Right kidney (tissue), 9 donors: ENCODE data around the gene KDM4C.
"Not testable (repeated sequence)": the region's sequence is repeated elsewhere in the genome, so short reads cannot be mapped to it uniquely, and the experiment has no call there.

Experiments
- DNase-seq: peaks from one replicate; pipeline ENCODE4 v3.0.0-alpha.2; 2016
- long read RNA-seq, 8 donors: transcript quantifications; one replicate each; lab custom pipeline, GENCODE V29; 2026

KDM4C gene
- long read RNA-seq, donor 1, full-length matches to known transcripts: 2 of 2 reads
- long read RNA-seq, donor 1, partial matches to known transcripts: 0 of 2 reads
- long read RNA-seq, donor 1, other reads (novel, unspliced or antisense): 0 of 2 reads
- long read RNA-seq, donor 2, full-length matches to known transcripts: 2 of 2 reads
- long read RNA-seq, donor 2, partial matches to known transcripts: 0 of 2 reads
- long read RNA-seq, donor 2, other reads (novel, unspliced or antisense): 0 of 2 reads
- long read RNA-seq, donor 3, full-length matches to known transcripts: 1 of 1 reads
- long read RNA-seq, donor 3, partial matches to known transcripts: 0 of 1 reads
- long read RNA-seq, donor 3, other reads (novel, unspliced or antisense): 0 of 1 reads
- long read RNA-seq, donor 4: 0 reads
- long read RNA-seq, donor 5, full-length matches to known transcripts: 2 of 2 reads
- long read RNA-seq, donor 5, partial matches to known transcripts: 0 of 2 reads
- long read RNA-seq, donor 5, other reads (novel, unspliced or antisense): 0 of 2 reads
- long read RNA-seq, donor 6: 0 reads
- long read RNA-seq, donor 7, full-length matches to known transcripts: 4 of 4 reads
- long read RNA-seq, donor 7, partial matches to known transcripts: 0 of 4 reads
- long read RNA-seq, donor 7, other reads (novel, unspliced or antisense): 0 of 4 reads
- long read RNA-seq, donor 8, full-length matches to known transcripts: 1 of 1 reads
- long read RNA-seq, donor 8, partial matches to known transcripts: 0 of 1 reads
- long read RNA-seq, donor 8, other reads (novel, unspliced or antisense): 0 of 1 reads

GRCh38 chr9:6757456-6758247 is at the start of gene KDM4C:
KDM4C (plus strand) TSS chr9:6757973; CDS start chr9:6792989, 35,016 bp downstream.
- peak; percentile 99 for DNase-seq

DNA sequence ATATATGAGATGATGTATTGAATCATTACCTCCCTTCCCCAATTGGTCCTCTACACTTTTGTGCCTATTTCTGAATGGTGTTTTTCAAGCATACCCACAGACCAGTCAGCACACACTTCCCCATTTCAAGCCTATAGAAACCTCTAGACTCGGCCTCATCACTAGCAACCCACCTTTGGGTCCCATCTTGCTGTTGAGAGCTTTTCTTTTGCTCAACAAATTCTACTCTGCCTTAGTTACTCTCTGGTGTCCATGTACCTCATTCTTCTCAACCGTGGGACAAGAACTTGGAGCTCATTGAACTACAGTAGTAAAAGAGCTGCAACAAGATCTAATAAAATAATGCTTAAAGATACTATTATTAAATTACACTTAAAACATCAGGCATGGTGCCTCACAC is 49.0 kb upstream of the KDM4C start:
- no peak for DNase-seq

GRCh38 chr9:6711403-6711802 is 46.4 kb upstream of the KDM4C start:
- no peak for DNase-seq

DNA sequence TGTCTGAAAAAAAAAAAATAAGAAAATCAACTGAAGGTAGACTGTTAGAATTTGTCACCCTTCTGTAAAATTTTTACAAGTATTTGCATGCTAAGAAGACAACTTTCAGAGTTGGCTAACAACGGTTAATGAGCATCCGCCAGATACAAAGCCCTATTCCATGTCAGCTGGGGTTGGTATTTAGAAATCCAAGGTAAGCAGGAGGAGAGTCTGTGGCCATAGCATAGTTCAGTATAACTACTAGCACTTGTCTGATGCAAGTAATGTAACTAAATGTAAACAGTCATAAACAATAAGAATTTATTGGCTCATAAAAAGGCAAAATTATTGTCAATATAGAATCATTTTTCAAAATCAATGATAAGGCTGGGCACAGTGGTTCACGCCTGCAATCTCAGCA is 45.7 kb upstream of the KDM4C start:
- no peak for DNase-seq

DNA sequence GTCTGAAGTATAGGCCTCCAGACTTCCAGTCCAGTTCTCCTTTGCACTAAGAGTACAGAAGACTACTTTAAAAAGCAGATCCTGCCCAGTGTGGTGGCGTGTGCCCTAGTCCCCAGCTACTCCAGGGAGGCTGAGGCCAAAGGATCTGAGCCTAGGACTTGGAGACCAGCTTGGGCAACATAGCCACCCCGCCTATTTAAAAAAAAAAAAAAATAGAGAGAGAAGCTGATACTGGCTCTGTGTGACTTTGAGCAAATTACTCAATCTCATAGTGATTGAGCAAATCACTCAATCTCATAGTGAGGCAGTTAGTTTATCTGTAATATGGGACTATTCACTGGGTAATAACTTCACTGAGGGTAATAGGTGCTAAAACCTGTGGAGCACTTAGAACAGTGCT is 43.6 kb upstream of the KDM4C start:
- no peak for DNase-seq

GRCh38 chr9:6715153-6715754 is 42.5 kb upstream of the KDM4C start:
- DNase-seq: not testable (repeated sequence)

- DNase-seq: peak; percentile 65
Observed at GRCh38 chr9:6715755-6716643, 41.8 kb upstream of the KDM4C start.

DNA sequence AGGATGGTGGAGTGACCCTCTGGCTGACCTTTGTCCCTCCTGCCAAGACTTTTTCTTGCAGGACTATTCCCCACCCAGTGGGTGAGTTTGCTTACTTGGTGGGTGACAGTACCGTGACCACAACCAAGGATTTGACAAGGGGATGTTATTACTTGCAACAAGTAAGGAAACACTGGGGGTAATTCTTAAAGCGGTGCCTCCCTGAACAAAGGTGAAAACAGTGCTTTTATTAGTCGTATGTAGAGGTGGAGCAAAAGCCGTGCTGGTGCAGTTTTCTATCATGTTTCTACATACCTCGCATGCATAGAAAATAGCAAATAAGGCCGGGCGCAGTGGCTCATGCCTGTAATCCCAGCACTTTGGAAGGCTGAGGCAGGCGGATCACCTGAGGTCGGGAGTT is 41.0 kb upstream of the KDM4C start:
- no peak for DNase-seq

DNA sequence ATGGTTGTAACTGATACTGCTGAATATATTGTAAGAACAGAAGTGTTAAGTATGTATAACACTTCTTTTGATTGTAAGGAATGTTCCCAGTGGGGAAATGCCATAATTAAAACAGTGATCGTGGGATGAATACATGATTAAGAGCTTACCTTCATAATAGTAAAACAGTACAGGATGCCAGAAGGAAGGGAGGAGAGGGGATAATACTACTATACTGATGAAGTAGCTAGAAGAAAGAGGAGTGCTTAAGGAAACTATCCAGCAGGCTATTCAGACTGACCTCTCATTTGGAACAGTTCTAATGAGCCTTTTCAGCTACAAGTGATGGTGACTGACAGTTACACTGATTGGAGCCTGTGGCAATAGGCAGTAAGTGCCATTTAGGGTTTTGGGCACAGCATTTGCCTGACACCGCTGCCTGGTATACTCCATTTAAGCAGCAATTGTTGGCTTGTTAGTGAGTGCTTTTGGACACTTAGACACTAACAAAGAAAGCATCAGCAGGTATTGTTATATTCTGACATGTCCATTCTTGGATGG is 33.8 kb upstream of the KDM4C start:
- DNase-seq: no peak

DNA sequence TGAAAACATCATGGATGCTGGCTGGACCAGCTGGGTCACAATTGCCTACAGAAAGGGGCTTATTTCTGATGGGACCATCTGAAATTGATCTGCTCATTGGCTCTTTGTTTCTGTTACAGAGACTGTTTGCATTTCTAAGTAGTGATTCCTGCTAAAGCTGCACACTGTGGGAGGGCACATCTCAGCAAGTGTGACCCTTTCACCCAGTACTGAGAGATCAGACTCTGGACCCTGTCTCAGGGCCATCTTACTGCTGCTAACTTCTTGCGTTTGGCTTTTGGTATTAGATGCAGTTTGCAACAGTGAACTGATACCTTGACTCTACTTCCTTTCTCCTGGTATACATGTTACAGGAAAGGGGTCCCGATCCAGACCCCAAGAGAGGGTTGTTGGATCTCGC is 24.5 kb upstream of the KDM4C start:
- no peak for DNase-seq

GRCh38 chr9:6733831-6734230 is 23.9 kb upstream of the KDM4C start:
- no peak for DNase-seq

DNA sequence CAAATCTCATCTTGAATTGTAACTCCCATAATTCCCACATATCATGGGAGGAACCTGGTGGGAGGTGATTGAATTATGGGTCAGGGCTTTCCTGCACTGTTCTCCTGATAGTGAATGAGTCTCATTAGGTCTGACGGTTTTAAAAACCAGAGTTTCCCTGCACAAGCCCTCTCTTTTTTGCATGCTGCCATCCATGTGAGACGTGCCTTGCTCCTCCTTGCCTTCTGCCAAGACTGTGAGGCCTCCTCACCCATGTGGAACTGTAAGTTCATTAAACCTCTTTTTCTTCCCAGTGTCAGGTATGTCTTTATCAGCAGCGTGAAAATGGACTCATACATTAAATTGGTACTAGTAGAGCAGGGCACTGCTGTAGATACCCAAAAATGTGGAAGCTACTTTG is 22.4 kb upstream of the KDM4C start:
- DNase-seq: no peak

DNA sequence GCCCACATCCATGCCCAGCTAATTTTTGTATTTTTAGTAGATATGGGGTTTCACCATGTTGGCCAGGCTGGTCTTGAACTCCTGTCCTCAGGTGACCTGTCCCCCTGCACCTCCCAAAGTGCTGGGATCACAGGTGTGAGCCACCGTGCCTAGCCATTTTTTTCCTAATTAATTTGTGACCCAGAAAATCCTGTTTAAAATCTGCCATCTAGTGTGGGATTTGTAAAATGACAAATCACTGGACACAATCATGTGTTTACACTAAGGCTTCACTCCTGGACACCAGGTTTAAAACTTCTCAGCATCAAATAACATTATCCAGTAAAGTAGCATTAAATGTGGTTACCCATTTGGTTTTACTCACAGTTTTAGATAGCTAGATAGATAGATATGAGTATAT is 18.6 kb upstream of the KDM4C start:
- DNase-seq: no peak

- not testable (repeated sequence) for DNase-seq
Observed at GRCh38 chr9:6748861-6749260, 8.9 kb upstream of the KDM4C start.

DNA sequence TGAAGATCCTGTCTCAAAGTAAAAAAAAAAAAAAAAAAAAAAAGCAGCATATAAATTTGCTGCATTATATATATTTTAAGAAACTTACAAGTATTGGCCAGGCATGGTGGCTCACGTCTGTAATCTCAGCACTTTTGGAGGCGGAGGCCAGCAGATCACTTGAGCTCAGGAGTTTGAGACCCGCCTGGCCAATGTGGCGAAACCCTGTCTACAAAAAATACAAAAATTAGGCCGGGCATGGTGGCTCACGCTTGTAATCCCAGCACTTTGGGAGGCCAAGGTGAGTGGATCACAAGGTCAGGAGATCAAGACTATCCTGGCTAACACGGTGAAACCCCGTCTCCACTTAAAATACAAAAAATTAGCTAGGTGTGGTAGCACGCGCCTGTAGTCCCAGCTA is 2.9 kb upstream of the KDM4C start:
- DNase-seq: not testable (repeated sequence)

DNA sequence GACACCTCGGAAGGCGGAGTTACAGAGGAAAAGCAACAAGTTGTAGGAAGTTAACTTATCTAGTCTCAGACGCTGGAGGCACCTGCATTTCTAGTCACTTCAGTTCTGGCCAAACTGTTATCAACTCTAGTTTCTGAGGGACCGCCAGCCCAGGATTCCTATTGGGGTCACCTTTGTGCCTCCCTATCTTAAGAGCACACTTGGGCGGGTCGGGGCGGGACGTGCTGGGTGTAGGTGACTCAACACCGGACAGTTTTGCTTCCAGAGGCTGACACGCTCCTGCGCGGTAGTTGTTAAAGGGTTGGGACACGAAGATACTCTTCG is 679 bp upstream of the KDM4C start:
- DNase-seq: peak; percentile 89

DNA sequence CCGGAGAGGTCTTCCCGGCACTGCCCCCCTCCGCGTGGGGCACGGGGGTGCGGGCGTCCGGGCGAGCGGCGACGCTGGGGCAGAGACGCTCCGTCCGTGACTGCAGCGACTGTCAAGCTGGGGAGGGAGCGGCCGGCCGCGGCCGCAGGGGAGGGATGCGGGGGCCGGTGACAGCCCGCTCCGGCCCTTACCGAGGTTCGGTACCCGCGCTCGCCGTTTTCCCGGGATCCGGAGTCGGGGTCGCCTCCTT is 400 bp downstream of the KDM4C start:
- DNase-seq: no peak

GRCh38 chr9:6758498-6759184 is 868 bp downstream of the KDM4C start:
- DNase-seq: peak; percentile 85

- peak; percentile 13 for DNase-seq
Observed at GRCh38 chr9:6759185-6759977, 1.6 kb downstream of the KDM4C start.

GRCh38 chr9:6761306-6761705 is 3.5 kb downstream of the KDM4C start:
- DNase-seq: no peak
